HG02588 (cell line): ENCODE results near the gene JAGN1.
"Not testable (repeated sequence)": the region's sequence is repeated elsewhere in the genome, so short reads cannot be mapped to it uniquely, and the experiment has no call there.

Source experiments
- ATAC-seq: cut with Tn5 transposase; IDR thresholded peaks from one replicate; pipeline ENCODE4 v1.9.1; 2021; ENCODE audit warnings: mild to moderate bottlenecking, moderate library complexity; ENCODE audit not compliant: unreplicated experiment

JAGN1 gene

GRCh38 chr3:9916734-9917680 lies 26.6 kb downstream of the JAGN1 start, which contains the start of gene IL17RC:
Gene IL17RC (plus strand): TSS chr3:9917098. CDS start chr3:9917316, 218 bp downstream.
- ATAC-seq = no peak

GRCh38 chr3:9917820-9918219 lies 27.4 kb downstream of the JAGN1 start:
- no peak for ATAC-seq

DNA sequence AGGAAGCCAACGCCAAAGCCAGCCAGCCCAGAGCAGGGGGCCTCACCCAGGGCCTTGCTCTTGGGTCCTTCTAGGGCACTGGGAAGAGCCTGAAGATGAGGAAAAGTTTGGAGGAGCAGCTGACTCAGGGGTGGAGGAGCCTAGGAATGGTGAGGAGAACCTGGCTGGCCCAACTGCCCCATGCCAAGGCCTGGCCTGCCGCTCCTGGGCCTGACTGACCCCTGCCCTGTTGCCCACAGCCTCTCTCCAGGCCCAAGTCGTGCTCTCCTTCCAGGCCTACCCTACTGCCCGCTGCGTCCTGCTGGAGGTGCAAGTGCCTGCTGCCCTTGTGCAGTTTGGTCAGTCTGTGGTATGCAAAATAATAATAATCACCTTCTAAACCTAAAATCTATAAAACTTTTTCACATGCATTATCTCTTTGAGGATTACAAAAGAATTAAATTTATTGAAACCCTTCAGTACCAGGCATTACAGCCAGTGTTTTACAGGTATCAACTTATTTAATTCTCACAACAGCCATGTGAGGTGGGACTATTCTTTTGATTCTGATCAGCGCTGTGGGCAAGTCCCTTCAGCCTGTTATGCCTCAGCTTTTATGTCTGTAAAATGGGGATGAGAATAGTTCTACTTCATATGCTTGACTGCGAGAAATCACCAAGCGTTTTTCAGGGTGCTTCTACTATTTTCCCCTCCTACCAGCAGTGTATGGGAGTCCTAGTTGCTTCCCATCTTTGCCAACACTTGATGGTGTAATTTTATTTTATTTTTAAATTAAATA lies 28.0 kb downstream of the JAGN1 start:
- no peak for ATAC-seq

- no peak for ATAC-seq
Observed at GRCh38 chr3:9928158-9928557, 37.7 kb downstream of the JAGN1 start.

GRCh38 chr3:9930804-9931418 lies 40.5 kb downstream of the JAGN1 start:
- ATAC-seq = no peak

GRCh38 chr3:9932535-9932842 lies 42.1 kb downstream of the JAGN1 start:
- ATAC-seq = no peak

GRCh38 chr3:9932843-9933560 lies 42.6 kb downstream of the JAGN1 start:
- peak; percentile 66 for ATAC-seq

GRCh38 chr3:9933561-9934234 lies 43.3 kb downstream of the JAGN1 start, which contains the start of gene CRELD1:
Gene CRELD1 (plus strand): TSS chr3:9933834. CDS start chr3:9934439, 605 bp downstream.
- peak; percentile 84 for ATAC-seq

GRCh38 chr3:9934235-9934621 lies 43.8 kb downstream of the JAGN1 start:
- ATAC-seq = no peak

DNA sequence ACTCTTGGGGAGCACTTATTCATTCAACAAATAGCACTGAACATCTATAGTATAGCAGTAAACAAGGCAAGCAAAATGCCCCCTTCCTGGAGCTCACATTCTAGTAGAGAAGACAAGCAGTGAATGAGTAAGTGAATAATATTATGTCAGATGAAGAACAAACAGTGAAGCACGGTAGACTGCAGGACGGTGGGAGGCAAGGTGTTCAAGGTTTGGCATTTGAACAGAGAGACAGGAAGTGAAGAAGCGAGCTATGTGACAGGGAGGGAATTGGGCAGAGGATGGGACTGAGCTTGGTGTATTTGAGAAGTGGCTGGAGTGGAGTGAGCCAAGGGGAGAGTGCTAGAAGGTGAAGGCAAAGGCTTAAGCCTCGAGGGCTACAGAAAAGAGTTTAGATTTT lies 44.6 kb downstream of the JAGN1 start:
- ATAC-seq = no peak

- no peak for ATAC-seq
Observed at GRCh38 chr3:9935966-9936510, 45.6 kb downstream of the JAGN1 start.

DNA sequence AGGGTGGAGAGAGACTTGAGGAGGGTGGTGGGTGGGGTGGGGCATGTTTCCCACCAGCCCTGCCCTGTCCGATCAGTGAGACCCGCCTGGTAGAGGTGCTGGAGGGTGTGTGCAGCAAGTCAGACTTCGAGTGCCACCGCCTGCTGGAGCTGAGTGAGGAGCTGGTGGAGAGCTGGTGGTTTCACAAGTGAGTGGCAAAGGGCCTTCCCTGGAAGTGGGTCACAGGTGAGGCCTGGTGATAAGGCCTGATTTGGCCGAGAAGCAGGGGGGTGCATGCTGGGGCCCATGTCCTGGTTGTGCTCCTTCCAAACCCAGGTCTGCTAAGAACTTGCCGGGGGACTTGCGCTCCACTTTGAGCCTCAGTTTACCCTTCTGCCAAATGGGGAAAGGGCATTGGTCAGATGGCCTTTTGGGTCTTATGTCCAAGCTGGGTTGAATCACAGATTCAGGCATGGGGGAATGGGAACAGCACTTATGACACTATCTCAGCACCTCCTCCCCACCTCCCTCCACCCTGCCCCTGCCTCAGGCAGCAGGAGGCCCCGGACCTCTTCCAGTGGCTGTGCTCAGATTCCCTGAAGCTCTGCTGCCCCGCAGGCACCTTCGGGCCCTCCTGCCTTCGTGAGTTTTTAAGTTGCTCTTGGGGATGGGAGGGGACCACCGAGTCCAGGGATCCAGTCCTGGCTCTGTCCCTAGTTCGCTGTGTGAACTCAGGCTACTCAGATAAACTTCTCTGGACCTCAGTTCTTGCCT lies 47.3 kb downstream of the JAGN1 start:
- ATAC-seq = no peak

DNA sequence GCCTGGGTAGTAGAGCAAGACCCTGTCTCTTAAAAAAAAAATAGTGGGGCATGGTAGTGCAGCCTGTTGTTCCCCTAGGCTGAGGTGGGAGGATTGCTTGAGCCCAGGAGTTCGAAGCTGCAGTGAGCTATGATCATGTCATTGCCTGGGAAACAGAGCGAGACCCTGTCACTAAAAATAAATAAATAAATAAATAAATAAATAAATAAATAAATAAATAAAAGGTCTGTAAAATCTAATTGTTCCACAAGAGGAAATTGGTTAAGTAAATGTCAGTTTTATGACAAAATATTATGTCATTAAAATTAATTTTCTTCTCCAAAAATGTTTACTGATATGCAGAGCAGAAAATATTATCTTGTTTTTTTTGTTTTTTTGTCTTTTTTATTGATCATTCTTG lies 48.6 kb downstream of the JAGN1 start:
- ATAC-seq = no peak

DNA sequence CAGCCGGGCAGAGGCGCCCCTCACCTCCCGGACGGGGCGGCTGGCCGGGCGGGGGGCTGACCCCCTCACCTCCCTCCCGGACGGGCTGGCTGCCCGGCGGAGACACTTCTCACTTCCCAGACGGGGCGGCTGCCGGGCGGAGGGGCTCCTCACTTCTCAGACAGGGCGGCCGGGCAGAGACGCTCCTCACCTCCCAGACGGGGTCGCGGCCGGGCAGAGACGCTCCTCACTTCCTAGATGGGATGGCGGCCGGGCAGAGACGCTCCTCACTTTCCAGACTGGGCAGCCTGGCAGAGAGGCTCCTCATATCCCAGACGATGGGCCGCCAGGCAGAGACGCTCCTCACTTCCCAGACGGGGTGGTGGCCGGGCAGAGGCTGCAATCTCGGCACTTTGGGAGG lies 49.5 kb downstream of the JAGN1 start:
- ATAC-seq = not testable (repeated sequence)

- ATAC-seq = no peak
Observed at GRCh38 chr3:9940746-9941145, 50.3 kb downstream of the JAGN1 start.

DNA sequence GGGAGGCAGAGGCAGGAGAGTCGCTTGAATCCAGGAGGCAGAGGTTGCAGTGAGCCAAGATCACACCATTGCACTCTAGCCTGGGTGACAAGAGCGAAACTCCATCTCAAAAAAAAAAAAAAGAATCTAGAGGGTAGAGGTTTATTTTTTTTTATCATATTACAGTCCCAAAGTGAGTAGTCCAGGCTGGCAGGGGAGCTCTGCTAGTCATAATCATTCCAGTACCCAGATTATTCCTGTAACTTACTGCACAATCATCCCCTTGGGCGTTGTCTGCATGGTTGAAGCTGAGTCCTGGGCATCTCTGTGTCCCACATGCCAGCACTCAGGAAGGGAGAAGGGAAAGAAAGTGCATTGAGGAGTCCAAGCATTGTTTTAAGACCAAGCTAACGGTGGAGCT lies 51.8 kb downstream of the JAGN1 start:
- no peak for ATAC-seq

DNA sequence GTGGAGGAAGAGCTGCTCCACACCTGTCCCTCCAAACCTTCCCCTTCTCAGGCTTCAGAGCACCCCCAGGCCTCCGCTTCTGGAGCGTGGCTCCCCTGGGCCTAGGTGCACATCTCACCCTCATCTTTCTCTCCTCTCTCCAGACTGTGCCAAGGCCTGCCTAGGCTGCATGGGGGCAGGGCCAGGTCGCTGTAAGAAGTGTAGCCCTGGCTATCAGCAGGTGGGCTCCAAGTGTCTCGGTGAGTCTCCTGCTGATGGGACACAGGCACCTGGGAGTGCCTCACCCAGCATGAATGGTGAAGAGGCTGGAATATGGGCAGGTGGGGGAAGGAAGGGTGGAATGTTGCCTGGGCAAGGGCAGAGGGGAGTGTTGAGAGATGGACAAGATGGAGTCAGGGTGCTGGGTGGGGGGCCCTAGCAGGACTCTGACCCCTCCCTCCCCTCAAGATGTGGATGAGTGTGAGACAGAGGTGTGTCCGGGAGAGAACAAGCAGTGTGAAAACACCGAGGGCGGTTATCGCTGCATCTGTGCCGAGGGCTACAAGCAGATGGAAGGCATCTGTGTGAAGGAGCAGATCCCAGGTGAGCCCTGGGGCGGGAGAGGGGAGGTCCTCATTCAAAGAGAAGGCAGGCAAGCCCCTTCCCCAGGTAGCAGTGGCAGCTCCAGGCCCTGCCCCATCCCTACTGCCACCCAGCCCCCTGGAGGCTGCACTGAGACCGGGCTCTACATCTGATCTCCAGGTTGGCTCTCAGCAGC lies 52.7 kb downstream of the JAGN1 start:
- ATAC-seq = no peak
